ENCODE measurements around the gene TM9SF1. TPM values are rescaled to one million over a fixed set of nuclear protein-coding genes. Genes with fewer than 3 reads are reported as not detected.

The TM9SF1 gene
- total and polyA plus RNA-seq, 9 of the 15 experiments (the other 6 are each of a cell fraction or from before 2014, with no cell fraction given) = 5.3 to 20.3 (median 11.8) TPM

GRCh38 chr14:24188251-24189058, 6.8 kb downstream of the TM9SF1 start, which contains the start of gene IPO4 (continued):
- no peak for TF ChIP-seq SNRNP70 (optimal IDR thresholded peaks at IDR 0.05; ENCODE audit: low read depth, low read length)
- TF ChIP-seq TCF7L2 (IDR thresholded peaks at IDR 0.05; ENCODE audit: low read depth, low read length) = no peak
- no peak for TF ChIP-seq ZNF431 (CRISPR knock-in tag; IDR thresholded peaks at IDR 0.05)
- TF ChIP-seq ZNF121 (CRISPR knock-in tag; conservative IDR thresholded peaks at IDR 0.05) = no peak
- TF ChIP-seq ELF4 (CRISPR knock-in tag; IDR thresholded peaks at IDR 0.05) = 0 out of 2 replicates have a peak, but pooled peaks have one; percentile 21
- peak in 1 of 2 experiments; percentile 41; a peak in 1 of 4 replicates for TF ChIP-seq NONO (IDR thresholded peaks at IDR 0.05; ENCODE audit: low read depth in 2 of 2, low read length in 1 of 2)
- no peak for TF ChIP-seq TFAM (CRISPR knock-in tag; conservative IDR thresholded peaks at IDR 0.05)
- TF ChIP-seq NCOR1 (IDR thresholded peaks at IDR 0.05) = peak; percentile 17; the same call in 1 of the 2 replicates
- TF ChIP-seq HNRNPK (IDR thresholded peaks at IDR 0.05; ENCODE audit: low read depth, low read length, poor library complexity, severe bottlenecking) = no peak
- no peak for TF ChIP-seq SNAPC5 (CRISPR knock-in tag; IDR thresholded peaks at IDR 0.05)
- TF ChIP-seq HMGN3 (IDR thresholded peaks at IDR 0.05; ENCODE audit: borderline replicate concordance, extremely low read depth, insufficient read length, low read depth, low read length) = no peak
- no peak for TF ChIP-seq ZMIZ1 (IDR thresholded peaks at IDR 0.05; ENCODE audit: low read depth in 2 of 2, low read length in 2 of 2)
- TF ChIP-seq PHF20 (IDR thresholded peaks at IDR 0.05; ENCODE audit: partially characterized antibody) = peak; percentile 83
- TF ChIP-seq ZNF224 (CRISPR knock-in tag; IDR thresholded peaks at IDR 0.05) = no peak
- TF ChIP-seq MEIS2 (IDR thresholded peaks at IDR 0.05; ENCODE audit: partially characterized antibody) = peak; percentile 22
- no peak; a peak in 1 of 4 replicates for TF ChIP-seq UBTF (IDR thresholded peaks at IDR 0.05; ENCODE audit: borderline replicate concordance in 1 of 2, low read depth in 2 of 2, low read length in 2 of 2)
- TF ChIP-seq MLX (CRISPR knock-in tag; conservative IDR thresholded peaks at IDR 0.05) = no peak
- no peak for TF ChIP-seq PML (IDR thresholded peaks at IDR 0.05; ENCODE audit: low read length)
